DMS53 (cell line): ENCODE measurements around the gene HAND2.

Experiments
- DNase-seq: peaks from one replicate; lab custom pipeline; 2025; lab: John Stamatoyannopoulos, UW

HAND2 gene

DNA sequence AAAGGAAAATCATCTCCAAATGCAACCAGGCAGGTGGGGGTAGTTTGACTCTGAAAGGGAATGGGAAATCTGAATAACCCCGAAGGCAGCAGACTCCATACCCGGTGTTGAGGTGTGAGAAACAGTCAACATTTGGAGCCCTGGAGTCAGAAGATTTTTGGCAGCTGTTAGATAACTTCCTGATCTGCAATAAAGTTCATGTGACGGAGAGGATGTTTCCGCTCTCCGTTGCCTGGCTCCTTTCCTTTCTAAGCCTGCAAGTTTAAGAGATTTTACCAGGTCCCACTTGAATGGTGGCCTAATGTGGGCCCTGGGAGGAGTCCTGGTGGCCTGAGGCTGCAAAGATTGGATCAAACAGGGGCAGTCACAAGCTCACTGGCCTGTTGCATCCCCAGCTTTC is 27.7 kb downstream of the HAND2 start:
- DNase-seq = no peak

DNA sequence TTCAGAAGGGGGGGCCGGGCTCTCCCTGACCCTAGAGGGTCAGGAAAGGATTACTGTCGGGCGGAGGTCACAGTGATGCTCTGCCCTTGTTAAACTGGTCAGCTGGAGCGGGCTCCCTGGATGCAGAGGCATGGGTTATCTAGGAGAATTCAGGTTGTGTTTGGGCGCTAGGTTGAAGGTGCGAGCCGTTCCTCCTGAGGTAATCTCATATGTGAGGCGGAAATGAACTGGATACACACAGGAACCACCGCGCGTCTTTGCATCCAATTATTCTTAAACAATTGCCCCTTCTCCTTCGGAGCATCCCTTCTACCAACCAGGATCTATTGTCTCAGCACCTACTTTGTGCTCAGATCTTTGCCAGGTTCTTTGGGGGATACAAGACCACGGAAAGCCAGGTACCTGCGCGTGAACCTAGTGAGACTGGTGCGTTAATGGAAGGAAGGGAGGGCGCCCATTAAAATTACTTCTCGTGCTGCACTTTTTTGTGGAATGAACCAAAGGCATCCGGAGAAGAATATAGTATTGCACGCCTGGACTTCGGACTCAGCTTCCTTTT is 28.4 kb downstream of the HAND2 start:
- no peak for DNase-seq

DNA sequence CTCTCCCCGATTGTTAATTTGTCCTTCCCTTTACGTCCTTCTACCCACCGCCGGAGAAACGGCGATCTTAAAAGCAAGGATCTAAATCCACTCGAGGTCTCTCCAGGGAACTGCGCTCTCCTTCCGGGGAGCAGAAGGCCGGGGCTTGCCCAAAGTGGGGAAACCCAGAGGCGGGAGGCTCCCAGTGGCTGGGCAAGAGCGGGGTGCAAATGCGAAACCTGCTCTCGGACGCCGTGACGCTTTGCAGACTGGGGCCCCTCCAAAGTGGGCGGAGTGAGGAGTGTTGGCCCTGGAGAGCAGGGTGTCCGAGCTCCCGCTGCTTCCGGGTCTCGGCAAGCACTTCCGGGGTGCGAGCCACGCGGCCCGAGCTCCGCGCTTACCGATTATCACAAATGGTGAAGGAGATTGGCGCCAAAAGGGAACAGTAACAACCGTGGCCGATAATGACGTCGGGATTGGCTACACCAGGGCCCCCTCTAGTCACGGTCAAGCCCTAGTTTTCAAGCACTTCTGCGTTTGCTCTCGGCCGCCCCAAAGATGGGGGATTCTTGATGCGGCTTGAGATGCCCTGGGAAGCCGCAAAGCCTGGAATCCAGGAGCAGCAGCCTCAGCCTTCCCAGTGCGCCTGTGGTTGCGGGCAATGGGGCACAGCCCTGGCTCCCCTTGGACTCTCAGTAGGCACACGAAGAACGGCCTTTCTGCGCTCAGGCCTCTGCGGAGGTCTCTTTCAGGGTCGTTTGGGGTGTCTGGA is 29.0 kb downstream of the HAND2 start:
- no peak for DNase-seq

DNA sequence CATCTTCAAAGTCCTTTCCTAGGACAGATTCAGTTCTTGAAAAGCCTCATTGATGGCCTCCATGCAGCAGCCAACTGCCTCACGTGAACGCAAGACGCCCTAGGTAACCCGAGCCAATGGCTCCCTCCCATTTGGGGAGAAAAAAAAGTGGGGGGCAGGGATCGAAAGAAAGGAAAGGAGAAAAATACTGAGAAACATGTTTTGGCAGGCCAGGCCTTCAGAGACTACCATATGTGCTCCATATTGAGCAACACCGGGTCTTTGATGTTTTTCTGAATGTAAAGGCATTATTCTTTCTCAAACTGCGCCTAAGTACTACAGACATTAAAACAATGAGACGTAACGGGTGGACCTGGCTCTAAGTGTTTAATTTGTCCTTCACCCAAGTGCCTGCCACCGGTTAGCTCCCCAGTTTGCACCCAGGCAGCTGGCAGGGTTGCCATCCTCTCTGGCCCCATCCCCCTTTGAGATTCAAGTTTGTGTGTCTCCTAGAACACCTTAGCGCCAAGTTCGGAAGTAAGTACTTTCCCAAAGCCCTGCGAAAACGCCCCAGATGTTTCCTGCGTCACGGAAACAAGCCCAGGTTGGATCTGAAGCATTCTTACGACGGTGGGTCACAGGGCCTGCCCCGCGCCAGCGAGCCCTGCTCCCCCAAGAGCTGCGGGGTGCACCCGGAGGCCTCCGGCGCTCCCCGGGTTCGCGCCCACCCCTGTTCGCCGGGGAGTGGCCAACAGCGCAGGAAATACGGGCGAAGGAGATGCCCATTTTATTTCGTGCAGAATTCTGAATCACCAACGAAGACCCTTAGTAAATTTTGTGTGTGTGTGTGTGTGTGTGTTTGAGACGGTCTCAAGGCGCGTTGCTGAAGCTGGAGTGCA is 30.1 kb downstream of the HAND2 start:
- DNase-seq = no peak

DNA sequence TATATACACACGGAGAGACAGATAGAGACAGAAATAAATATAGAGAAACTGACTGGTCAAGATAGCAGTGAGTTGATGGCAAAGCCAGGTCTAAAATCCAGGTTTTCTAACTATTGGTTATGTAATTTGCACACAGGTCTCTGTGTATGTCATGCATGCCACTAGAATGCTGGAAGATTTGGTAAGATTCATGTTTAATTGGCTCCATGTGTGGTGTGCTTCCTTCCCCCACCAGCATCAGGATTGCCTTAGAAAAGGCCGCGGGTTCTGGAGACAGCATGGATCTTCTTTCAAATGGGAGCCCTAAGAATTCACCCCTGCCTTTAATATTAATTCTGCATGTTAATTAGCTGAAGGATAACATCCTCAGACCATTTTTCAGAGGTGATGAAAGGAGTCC is 31.3 kb downstream of the HAND2 start:
- DNase-seq = no peak

DNA sequence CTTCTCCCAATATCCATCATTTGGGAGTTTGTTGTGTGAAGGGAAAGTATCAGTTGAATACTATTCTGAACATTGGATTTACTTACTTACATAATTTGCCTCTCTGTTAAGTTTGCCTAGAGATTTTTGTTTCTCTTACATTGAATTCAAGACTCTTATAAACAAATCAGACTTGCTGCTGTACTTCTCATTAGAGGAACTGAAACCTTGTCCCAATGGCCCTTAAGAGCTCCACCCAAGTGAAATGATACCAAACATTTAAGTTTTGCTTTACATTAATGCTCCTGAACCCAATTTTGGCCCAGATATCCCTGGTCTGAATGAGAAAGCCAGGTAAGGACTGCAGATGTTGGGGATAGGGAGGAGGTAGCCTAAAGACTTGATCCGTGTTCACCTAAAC is 32.0 kb downstream of the HAND2 start:
- DNase-seq = no peak

DNA sequence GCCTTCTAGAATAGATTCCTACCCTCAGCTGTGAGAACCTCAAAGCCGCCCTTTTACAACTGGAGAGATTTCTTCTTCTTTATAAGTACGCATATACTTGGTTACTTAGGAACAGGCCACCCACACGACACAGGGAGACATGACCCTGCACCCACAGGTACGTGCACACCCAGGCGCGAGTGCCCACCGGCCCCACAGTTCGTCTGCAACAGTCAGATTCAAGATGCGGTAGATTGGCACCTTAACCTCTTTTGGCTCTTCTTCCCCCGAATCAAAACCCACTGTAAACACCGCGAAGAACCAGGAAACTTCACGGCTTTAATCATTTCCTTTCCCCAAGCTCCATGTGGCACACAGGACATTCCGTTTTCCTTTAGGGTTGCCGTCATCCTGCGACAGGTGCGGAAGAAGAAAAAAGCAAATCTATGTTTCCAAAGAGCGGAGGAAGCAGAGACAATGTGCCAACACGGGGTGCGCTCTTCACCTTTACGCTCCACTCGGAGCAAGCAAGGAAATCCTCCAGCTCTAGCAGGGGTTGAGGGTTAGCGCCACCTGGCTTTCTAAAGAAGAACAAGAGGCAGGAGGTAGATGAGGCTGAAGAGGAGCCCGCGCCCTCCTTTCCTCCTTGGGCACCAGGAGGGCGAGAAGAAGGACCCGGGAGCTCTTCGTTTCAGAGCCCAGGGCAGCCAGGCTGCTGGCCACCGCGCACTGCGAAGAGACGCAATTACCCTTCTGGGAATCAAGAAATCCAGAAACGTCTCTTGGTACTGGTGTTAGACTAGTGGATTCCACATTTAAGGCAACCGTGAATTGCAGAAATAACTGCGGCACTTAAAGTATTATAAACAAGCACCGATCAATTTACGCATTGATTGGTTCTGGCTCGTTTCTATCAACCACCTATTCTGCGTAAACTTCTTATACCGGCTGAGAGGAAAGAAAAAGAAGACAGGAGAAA is 35.7 kb downstream of the HAND2 start:
- DNase-seq = peak; percentile 87

DNA sequence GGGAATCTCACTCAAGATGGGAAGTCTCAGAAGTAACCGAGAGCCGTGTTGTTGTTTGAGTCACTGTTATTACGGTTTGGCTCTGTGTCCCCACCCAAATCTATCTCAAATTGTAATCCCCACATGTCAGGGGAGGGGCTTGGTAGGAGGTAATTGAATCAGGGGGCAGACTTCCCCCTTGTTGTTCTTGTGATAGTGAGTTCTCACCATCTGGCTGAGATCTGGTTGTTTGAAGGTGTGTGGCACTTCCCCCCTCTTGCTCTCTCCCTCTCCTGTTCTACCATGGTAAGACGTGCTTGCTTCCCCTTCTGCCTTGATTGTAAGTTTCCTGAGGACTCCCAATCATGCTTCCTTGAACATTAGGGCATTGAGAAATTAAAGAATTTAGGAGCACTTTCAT is 37.0 kb downstream of the HAND2 start:
- DNase-seq = no peak

DNA sequence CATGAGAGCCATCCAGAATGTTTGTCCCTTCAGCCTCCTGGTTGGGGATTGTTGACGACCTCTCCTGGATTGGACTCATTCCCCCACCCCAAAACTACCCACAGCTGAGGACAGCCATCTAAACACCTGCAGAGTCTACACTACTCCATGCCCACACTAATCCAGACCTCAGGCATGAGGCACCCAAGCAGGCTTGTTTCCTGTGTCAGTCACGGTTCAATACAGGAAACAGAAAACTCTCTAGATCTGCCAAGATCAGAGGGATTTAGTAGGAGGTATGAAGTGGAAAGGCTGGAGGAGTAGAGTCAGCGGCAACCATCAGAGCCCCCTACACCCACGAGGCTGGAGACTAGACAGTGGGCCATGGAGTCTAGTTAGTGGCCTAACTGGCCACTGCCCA is 37.7 kb downstream of the HAND2 start:
- no peak for DNase-seq

DNA sequence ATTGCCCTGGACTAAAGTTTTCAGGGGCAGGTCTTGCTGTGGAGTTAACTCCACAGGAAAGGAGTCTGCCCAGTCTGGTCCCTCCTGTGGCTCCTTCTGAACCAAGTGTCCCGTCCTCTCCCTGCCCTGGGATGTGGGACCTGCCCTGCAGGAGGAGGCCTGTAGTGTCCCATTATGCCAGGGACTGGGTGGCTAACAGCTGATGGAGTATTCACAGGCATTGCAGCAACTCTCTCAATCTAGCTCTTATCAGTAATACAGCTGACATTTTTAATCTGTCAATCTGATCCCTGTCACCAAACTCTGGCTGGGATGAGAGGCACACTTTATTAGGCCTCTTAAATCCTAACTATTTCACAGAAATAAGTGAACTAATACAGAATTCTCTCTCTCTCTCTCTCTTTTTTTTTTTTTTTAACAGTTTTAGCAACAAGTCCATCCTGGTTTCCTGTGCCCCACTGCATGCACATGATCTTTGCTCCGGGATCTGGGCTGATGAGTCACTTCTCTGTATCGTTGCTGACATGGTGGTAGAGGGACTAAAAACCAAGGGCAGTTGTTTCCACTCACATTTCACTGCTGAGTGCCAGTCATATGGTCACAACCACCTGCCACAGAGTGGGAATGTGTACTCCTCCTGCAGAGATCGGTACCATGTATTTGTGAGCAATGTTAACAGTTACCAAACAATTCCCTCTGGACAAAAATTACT is 39.1 kb downstream of the HAND2 start:
- peak; percentile 71 for DNase-seq

DNA sequence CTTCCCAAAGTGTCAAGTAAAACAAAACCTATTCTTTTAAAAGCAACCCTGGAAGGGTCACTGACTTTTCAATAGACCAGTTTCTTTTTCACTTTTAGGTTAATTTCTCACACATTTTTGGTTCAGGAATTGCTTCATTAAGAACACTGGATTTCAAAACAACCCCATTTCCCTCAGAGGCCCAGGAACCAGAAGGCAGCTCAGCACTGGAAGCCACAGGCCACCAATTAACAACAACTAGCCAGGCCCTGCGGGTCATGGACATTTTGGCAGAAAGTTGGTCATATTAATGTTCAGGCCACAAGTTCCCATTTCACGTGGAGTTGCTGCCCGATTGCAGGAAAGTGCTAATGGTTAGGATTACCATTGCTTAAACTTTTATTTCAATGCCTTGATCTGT is 39.8 kb downstream of the HAND2 start:
- no peak for DNase-seq

DNA sequence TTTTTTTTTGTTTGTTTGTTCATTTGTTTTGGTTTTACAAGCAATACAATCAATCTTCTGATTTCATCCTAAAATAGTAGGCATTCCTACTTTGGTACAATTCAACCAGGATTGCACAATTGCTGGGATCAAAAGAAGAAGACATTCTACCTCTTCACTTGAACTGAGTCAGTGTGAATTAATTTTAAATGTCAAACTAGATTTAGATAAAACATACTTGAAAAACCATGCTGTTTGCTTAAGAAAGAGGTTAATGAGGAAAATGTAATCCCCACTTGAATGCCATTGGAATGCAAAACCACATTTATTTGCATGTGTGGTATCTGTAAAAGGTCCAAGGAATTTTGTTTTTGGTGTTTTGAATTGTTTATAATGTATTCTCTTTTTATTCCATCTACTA is 40.5 kb downstream of the HAND2 start:
- DNase-seq = no peak

DNA sequence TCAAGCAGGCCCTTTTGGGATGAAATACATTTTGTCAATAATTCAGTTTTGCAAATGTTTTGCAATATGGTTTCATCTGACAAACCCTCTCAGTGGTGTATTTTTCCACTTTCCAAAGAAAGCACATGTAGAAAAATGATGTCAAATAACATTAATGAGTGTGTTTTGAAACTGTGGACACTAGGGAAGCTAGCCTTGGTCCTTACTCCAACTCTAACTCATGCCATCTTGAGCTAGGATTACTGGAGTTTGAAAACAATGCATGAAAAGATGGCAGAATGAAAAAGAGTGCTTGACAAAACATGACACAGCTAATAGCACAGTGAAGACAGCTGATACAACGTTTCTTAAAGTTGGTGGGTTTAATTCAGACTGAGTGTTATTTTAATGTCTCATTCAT is 41.4 kb downstream of the HAND2 start:
- no peak for DNase-seq

DNA sequence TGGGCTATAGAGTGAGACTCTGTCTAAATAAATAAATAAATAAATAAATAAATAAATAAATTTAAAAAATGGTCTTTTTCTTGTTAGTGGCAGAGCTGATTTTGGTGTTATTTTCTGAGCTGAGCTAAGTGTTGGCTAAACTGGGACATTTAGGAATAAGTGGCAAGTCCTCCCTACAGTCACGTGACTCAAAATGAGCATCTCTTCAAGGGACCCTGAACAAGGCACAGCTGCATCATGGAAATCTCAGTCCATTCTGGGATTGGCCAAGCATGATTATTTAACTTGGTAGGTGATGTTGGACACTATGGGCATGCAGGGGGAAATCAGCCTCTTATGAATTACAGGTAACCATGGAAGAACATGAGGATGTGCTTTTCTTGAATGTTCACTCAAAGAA is 42.0 kb downstream of the HAND2 start:
- DNase-seq = no peak

DNA sequence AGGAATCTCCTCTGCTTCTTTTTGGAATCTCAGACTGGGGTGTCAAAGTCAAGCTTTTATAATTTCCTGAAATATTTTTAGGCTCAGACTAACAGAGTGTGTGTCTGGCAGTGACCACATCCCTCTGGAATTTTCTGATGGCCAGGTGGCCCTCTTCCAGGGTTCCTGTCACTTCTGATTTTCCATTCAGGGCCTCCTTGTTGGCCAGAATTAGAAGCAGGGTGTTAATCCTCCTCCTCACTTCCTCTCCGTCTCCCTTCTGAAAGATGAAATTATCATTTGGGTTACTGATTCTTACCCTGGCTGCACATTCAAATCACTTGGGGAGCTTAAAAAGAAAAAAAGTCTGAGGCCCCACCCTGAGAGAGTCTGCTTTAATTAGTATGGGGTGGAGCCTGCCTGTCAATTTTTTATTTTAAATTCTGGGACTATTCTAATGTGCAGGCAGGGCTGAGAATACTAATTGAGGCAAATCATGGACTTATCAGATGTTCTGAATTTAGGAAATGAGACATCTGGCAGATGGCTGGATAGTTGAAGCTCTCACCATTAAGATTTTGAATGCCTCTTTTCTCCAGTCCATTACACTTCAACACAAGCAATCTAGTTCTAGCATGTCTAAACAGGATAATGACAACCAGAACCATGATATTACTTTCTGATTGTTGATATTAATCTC is 43.2 kb downstream of the HAND2 start:
- no peak for DNase-seq

DNA sequence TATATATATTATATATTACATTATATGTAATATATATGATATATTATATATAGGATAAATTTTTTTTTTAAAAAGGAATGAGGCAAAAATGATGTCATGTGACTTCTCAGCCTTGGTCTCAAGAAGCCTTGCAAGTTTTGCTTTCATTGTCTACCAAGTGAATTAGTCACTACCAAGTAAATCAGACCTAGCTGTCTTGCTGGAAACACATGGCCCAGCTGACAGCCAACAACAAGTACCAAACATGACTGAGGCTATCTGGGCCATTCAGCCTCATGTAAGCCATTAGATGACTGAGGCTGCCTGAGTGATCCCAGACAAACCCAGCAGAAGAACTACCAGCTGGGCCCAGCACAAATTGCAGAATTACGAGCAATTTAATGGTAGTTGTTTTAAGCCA is 44.9 kb downstream of the HAND2 start:
- DNase-seq = no peak

DNA sequence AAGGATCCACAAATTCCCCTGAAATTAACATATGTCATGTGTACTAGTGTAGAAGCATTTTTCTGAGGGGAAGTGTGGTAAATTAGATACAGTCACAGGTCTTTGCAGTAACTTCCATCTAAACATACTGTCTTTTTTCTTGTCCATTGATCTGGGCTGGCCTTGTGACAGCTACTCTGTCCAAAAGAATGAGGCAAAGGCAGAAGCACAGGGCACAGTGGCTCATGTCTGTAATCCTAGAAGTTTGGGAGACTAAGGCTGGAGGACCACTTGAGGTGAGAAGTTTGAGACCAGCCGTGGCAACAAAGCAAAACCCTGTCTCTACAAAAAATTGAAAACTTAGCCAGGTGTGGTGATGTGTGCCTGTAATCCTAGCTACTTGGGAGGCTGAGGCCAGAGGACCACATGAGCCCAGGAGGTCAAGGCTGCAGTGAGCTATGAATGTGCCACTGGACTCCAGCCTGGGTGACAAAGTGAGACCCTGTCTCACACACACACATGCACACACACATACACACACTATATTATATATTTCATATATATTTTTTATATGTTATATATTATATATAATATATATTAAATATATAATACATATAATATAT is 47.6 kb downstream of the HAND2 start:
- no peak for DNase-seq

DNA sequence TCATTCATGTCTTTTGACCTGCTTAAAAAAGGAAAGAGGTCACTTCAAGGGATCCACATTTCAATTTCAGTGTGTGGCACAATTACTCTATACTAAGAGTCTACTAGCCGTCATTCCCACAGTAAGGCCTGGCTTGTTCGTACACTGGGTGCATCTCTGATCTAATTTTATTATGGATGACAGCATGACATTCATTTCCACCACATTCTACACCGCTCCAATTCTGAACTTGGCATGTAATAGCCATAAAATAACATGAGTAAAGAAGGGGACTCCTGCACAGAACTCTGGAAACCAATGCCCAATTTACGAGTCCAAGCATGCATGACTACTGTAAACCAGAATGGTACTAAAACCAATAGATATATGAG is 51.1 kb downstream of the HAND2 start:
- DNase-seq = no peak

DNA sequence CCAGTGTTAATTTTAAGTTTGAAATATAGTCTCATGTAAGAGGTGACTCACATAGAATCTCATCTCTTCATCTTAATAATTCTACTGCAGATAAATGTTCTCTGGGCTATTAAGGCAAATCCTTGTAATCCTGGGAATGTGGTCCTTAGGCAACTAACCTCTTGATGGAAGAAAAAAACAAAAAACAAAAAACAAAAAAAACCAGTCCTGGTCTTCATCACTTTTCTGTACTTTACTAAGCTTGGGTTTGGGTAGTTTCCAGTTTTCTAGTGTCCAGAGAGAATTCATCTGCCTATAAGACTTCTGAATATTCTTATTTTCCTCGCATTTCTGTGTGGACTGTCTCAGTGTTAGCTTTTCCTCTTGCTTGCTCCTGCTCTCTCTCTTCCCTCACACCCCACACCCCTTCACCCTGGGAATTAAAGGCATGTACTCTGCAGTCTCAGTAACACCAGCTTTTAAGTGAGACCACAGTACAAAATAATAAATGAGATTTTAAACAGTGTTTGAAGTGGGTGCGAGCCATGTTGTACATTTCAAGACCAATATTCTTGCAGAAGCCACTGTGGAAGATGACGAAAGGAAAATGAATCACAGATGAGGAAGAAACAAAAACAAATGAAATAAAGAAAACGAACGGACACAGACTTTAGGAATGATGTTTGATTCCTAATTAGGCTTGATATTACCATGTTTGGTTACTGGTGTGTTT is 51.7 kb downstream of the HAND2 start:
- no peak for DNase-seq

DNA sequence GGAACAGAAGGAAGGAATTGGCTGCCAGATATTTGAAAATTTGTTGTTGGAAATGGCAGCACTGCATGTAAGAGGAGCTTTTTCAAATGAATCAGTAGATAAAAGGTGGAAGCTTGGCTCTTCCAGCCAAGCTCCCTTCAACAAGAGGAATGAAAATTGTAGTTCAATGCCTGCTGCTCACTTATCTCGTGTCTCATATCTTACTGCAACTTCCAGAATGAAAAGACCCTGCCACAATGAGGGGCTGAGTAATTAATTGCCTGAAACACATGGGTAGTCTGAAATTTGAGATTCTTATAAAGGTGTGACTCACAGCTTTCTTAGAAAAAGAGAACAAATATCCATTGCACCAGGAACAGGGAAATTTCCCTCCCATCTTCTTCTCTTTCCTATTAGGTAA is 53.0 kb downstream of the HAND2 start:
- DNase-seq = no peak
